ENCODE measurements around the gene HIVEP2. TPM values are rescaled to one million over a fixed set of nuclear protein-coding genes. Genes with fewer than 3 reads are reported as not detected.

The HIVEP2 gene
- total and polyA plus RNA-seq, 2 donors from 2014 or later = 2.4 to 26.0 TPM

DNA sequence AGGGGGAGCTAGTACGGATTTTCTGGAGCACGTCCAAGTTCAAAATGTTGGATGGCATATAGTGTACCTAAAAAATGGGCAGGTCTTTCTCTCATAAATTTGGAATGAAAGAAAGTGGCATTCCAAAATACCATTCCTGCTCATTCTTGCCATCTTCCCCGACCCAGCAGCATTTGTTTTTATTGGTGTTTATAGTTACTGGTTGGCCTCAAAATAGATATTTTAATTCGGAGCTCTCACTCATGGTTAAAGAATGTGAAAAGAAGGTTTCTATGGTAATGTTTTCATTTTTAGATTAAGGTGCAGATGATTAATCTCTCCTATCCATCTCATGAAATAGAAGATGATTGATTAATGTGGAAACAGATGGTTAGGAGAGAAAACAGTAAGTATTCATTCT lies 204.5 kb downstream of the HIVEP2 start:
- TF ChIP-seq, protein P1, sequence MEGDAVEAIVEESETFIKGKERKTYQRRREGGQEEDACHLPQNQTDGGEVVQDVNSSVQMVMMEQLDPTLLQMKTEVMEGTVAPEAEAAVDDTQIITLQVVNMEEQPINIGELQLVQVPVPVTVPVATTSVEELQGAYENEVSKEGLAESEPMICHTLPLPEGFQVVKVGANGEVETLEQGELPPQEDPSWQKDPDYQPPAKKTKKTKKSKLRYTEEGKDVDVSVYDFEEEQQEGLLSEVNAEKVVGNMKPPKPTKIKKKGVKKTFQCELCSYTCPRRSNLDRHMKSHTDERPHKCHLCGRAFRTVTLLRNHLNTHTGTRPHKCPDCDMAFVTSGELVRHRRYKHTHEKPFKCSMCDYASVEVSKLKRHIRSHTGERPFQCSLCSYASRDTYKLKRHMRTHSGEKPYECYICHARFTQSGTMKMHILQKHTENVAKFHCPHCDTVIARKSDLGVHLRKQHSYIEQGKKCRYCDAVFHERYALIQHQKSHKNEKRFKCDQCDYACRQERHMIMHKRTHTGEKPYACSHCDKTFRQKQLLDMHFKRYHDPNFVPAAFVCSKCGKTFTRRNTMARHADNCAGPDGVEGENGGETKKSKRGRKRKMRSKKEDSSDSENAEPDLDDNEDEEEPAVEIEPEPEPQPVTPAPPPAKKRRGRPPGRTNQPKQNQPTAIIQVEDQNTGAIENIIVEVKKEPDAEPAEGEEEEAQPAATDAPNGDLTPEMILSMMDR (IDR thresholded peaks at IDR 0.05; ENCODE audit: borderline replicate concordance, extremely low read depth, insufficient read depth) = no peak
- no peak overlapping the region for H3K27ac ChIP-seq (ENCODE audit: low read depth in 2 of 2, low read length in 2 of 2)
- H3K9ac ChIP-seq (ENCODE audit: low read length in 3 of 3) = no peak overlapping the region
- DNase-seq = no peak
- H3K4me3 ChIP-seq (ENCODE audit: low read length in 3 of 3) = no peak overlapping the region
- H3K4me1 ChIP-seq (ENCODE audit: control insufficient read depth in 2 of 3, insufficient read depth in 2 of 3, low read depth in 1 of 3, low read length in 3 of 3) = no peaks in the 10 kb centered on the region
- H3K27me3 ChIP-seq (ENCODE audit: control insufficient read depth, insufficient read depth, low read length) = no peaks in the 10 kb centered on the region
- no peak for FAIRE-seq
- H3K9me3 ChIP-seq (ENCODE audit: control insufficient read depth in 2 of 3, insufficient read depth in 1 of 3, low read length in 3 of 3) = no peaks in the 10 kb centered on the region
- no peaks in the 10 kb centered on the region for H3K36me3 ChIP-seq (ENCODE audit: control insufficient read depth in 2 of 3, insufficient read depth in 3 of 3, low read length in 3 of 3)
- intact Hi-C loops (cut with DNase I) = no loop called here

- Histone ChIP-seq H3K27me3 (ENCODE audit: control insufficient read depth, insufficient read depth, low read length) (no peaks in the 10 kb centered on the region), H3K36me3 (ENCODE audit: control insufficient read depth in 2 of 3, insufficient read depth in 3 of 3, low read length in 3 of 3) (no peaks in the 10 kb centered on the region), H3K9me3 (ENCODE audit: control insufficient read depth in 2 of 3, insufficient read depth in 1 of 3, low read length in 3 of 3) (no peaks in the 10 kb centered on the region), H3K9ac (ENCODE audit: low read length in 3 of 3) (no peak overlapping the region), H3K4me3 (ENCODE audit: low read length in 3 of 3) (no peak overlapping the region), H3K27ac (ENCODE audit: low read depth in 2 of 2, low read length in 2 of 2) (no peak overlapping the region), H3K4me1 (ENCODE audit: control insufficient read depth in 2 of 3, insufficient read depth in 2 of 3, low read depth in 1 of 3, low read length in 3 of 3) (no peaks in the 10 kb centered on the region)
- DNase-seq (no peak), FAIRE-seq (no peak)
- TF ChIP-seq, protein P1 (IDR thresholded peaks at IDR 0.05; ENCODE audit: borderline replicate concordance, extremely low read depth, insufficient read depth) = no peak
- intact Hi-C loops (cut with DNase I) = no loop called here
Observed at GRCh38 chr6:142738731-142739130, 206.2 kb downstream of the HIVEP2 start.

DNA sequence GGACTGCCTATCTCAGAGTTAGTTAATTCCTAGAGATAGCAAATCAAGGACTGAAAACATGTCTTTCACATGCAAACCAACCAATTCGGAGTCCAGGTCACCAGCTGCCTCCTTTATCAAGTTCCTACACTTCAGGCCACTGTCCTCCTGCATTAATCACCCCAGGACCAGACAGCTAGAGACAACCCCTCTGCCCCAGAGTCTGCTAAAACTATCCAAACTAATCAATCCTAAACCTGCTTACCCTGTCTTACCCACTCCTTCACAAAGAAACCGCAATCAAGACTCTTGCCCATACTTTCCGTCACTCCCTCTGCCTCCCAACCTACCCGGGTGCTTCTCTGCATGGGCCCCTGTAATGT lies 207.0 kb downstream of the HIVEP2 start:
- no peaks in the 10 kb centered on the region for H3K4me1 ChIP-seq (ENCODE audit: control insufficient read depth in 2 of 3, insufficient read depth in 2 of 3, low read depth in 1 of 3, low read length in 3 of 3)
- DNase-seq = no peak
- H3K36me3 ChIP-seq (ENCODE audit: control insufficient read depth in 2 of 3, insufficient read depth in 3 of 3, low read length in 3 of 3) = no peaks in the 10 kb centered on the region

More for the DNA sequence above, 207.0 kb downstream of the HIVEP2 start:
- Histone ChIP-seq H3K27ac (ENCODE audit: low read depth in 2 of 2, low read length in 2 of 2) (no peak overlapping the region), H3K4me3 (ENCODE audit: low read length in 3 of 3) (no peak overlapping the region), H3K27me3 (ENCODE audit: control insufficient read depth, insufficient read depth, low read length) (no peaks in the 10 kb centered on the region), H3K9me3 (ENCODE audit: control insufficient read depth in 2 of 3, insufficient read depth in 1 of 3, low read length in 3 of 3) (no peaks in the 10 kb centered on the region), H3K9ac (ENCODE audit: low read length in 3 of 3) (no peak overlapping the region)
- no peak for FAIRE-seq
- TF ChIP-seq, protein P1 (IDR thresholded peaks at IDR 0.05; ENCODE audit: borderline replicate concordance, extremely low read depth, insufficient read depth) = no peak
- intact Hi-C loops (cut with DNase I) = no loop called here
